Liver (tissue), 9 donors: Measurements from ENCODE around the gene HOXD13. TPM values are rescaled to one million over a fixed set of nuclear protein-coding genes. Genes with fewer than 3 reads are reported as not detected.
A peak's percentile ranks its signal among the peaks of the same experiment; 100 is the strongest.

Experiments used
- DNase-seq: peaks from one replicate; pipeline ENCODE4 v3.0.0-alpha.2; 2017; ENCODE audit warnings: low spot score
- H3K27ac ChIP-seq, 2 donors: one replicate each; pipeline ENCODE4 v1.7.0; 2013; ENCODE audit warnings: inconsistent platforms in 2 of 2, low read length in 2 of 2, control low read depth in 1 of 2, low read depth in 1 of 2, mild to moderate bottlenecking in 1 of 2
- H3K27me3 ChIP-seq, 4 donors: one replicate each; pipeline versions ENCODE4 v1.6.1 to v1.7.0; 2013; ENCODE audit warnings: low read length in 3 of 4, inconsistent platforms in 1 of 4, mild to moderate bottlenecking in 1 of 4, moderate library complexity in 1 of 4; ENCODE audit not compliant: control insufficient read depth in 4 of 4, insufficient read depth in 4 of 4
- H3K36me3 ChIP-seq, 4 donors: one replicate each; pipeline versions ENCODE4 v1.6.1 to v1.7.0; 2013; ENCODE audit warnings: low read length in 3 of 4, mild to moderate bottlenecking in 3 of 4, low read depth in 1 of 4, moderate library complexity in 1 of 4; ENCODE audit not compliant: control insufficient read depth in 4 of 4, insufficient read depth in 3 of 4
- H3K4me1 ChIP-seq, 4 donors: one replicate each; pipeline versions ENCODE4 v1.6.1 to v1.7.0; 2013; ENCODE audit warnings: low read length in 3 of 4, mild to moderate bottlenecking in 3 of 4, moderate library complexity in 1 of 4; ENCODE audit not compliant: control insufficient read depth in 4 of 4, insufficient read depth in 4 of 4
- H3K4me3 ChIP-seq, 3 donors: one replicate each; pipeline versions ENCODE4 v1.6.1 to v1.7.0; 2013; ENCODE audit warnings: low read length in 3 of 3, control low read depth in 1 of 3, low read depth in 1 of 3, mild to moderate bottlenecking in 1 of 3
- H3K9ac ChIP-seq, 2 donors: one replicate each; pipeline ENCODE4 v1.7.0; 2013; ENCODE audit warnings: low read length in 2 of 2, mild to moderate bottlenecking in 2 of 2, moderate library complexity in 2 of 2, control low read depth in 1 of 2, low read depth in 1 of 2
- H3K9me3 ChIP-seq, 4 donors: one replicate each; pipeline versions ENCODE4 v1.6.1 to v1.7.0; 2013; ENCODE audit warnings: low read length in 3 of 4; ENCODE audit not compliant: control insufficient read depth in 4 of 4
- ATF3 ChIP-seq: IDR thresholded peaks from 2 replicates; pipeline ENCODE4 v1.6.1; 2016; ENCODE audit warnings: antibody characterized with exemption
- CTCF ChIP-seq: fragments of 150-350 bp; IDR thresholded peaks from 2 replicates; pipeline ENCODE4 v1.5.1; 2017; ENCODE audit warnings: improper control_type of control experiment, low read depth, low read length; ENCODE audit not compliant: missing input control
- EGR1 ChIP-seq, 2 donors: IDR thresholded peaks; 2 replicates each; pipeline ENCODE4 v1.6.1; 2016 to 2018; ENCODE audit warnings: antibody characterized with exemption in 2 of 2, low read depth in 2 of 2
- FOXA2 ChIP-seq: IDR thresholded peaks from 2 replicates; pipeline ENCODE4 v1.6.1; 2016; ENCODE audit warnings: antibody characterized with exemption
- HNF4A ChIP-seq, 2 donors: conservative IDR thresholded peaks; 2 replicates each; pipeline ENCODE4 v1.6.1; 2016; ENCODE audit warnings: antibody characterized with exemption in 2 of 2, mild to moderate bottlenecking in 2 of 2
- HNF4G ChIP-seq: IDR thresholded peaks from 2 replicates; pipeline ENCODE4 v1.6.1; 2016; ENCODE audit warnings: antibody characterized with exemption
- JUND ChIP-seq, 2 donors: IDR thresholded peaks; 2 replicates each; pipeline ENCODE4 v1.6.1; 2016; ENCODE audit warnings: antibody characterized with exemption in 2 of 2
- NR2F2 ChIP-seq: IDR thresholded peaks from 2 replicates; pipeline ENCODE4 v1.6.1; 2016; ENCODE audit warnings: antibody characterized with exemption
- RAD21 ChIP-seq, 2 donors: IDR thresholded peaks; 2 replicates each; pipeline ENCODE4 v1.6.1; 2016; ENCODE audit warnings: antibody characterized with exemption in 2 of 2, mild to moderate bottlenecking in 2 of 2
- REST ChIP-seq: IDR thresholded peaks from 2 replicates; pipeline ENCODE4 v1.6.1; 2016; ENCODE audit warnings: antibody characterized with exemption, mild to moderate bottlenecking
- RXRA ChIP-seq, 2 donors: IDR thresholded peaks; 2 replicates each; pipeline ENCODE4 v1.6.1; 2017 to 2018; ENCODE audit warnings: antibody characterized with exemption in 2 of 2, mild to moderate bottlenecking in 1 of 2
- SP1 ChIP-seq: IDR thresholded peaks from 2 replicates; pipeline ENCODE4 v1.6.1; 2018; ENCODE audit warnings: antibody characterized with exemption, mild to moderate bottlenecking
- TAF1 ChIP-seq: conservative IDR thresholded peaks from 2 replicates; pipeline ENCODE4 v1.6.1; 2016; ENCODE audit warnings: antibody characterized with exemption, mild to moderate bottlenecking
- YY1 ChIP-seq: IDR thresholded peaks from 2 replicates; pipeline ENCODE4 v1.6.1; 2016; ENCODE audit warnings: antibody characterized with exemption, mild to moderate bottlenecking
- ZBTB33 ChIP-seq: IDR thresholded peaks from 2 replicates; pipeline ENCODE4 v1.6.1; 2016; ENCODE audit warnings: antibody characterized with exemption
- WGBS: extraction: QIAGEN DNeasy Blood & Tissue Kit; methylation state at CpG from one replicate; pipeline ENCODE4 v1.1.7; 2013; 5-methylcytosine and 5-hydroxymethylcytosine counted together
- polyA plus RNA-seq, 2 donors: library from polyadenylated mRNA; stranded (reverse) in 1 of 2; unstranded in 1 of 2; fragments of 200-250 nt in 1 of 2; fragments of >200 nt in 1 of 2; fragmentation: Nextera tagmentation in 1 of 2; extraction: Ambion mirVana in 1 of 2; gene quantifications; one replicate each; pipeline versions ENCODE4 v1.2.1 to v1.2.3, GENCODE V29; 2013 to 2015
- total RNA-seq, 2 donors: library from RNA; depleted of rRNA; stranded (reverse); fragments of >200 nt; gene quantifications; one replicate each; pipeline ENCODE4 v1.2.3, GENCODE V29; 2014
- donor health status: healthy.
- donor health status: healthy.
- donor health status: healthy.
- donor health status: healthy.
- donor health status: healthy.

The HOXD13 gene
- total and polyA plus RNA-seq, 4 donors: not detected

- Histone ChIP-seq H3K36me3 (no peaks in the 10 kb centered on the region), H3K27me3 (peaks cover 11 to 51% (median 23%) of the 10 kb centered on the region in 4 donors), H3K27ac (no peak overlapping the region), H3K9me3 (peaks cover 0 to 3% (median 0%) of the 10 kb centered on the region in 4 donors), H3K4me3 (no peak overlapping the region), H3K9ac (no peak overlapping the region), H3K4me1 (peaks cover 9 to 22% (median 14%) of the 10 kb centered on the region in 4 donors)
- no peak for DNase-seq
- TF ChIP-seq EGR1 (IDR thresholded peaks at IDR 0.05; ENCODE audit: low read depth in 2 of 2) (no peak), TAF1 (no peak), NR2F2 (no peak), ZBTB33 (no peak), CTCF (no peak)
- WGBS: 16% methylated on average over 2 of the region's 2 CpGs
These were observed 44.7 kb downstream of the HOXD13 start for GRCh38 chr2:176137252-176137580.

- Histone ChIP-seq H3K27ac (no peak overlapping the region), H3K36me3 (no peaks in the 10 kb centered on the region), H3K9me3 (no peaks in the 10 kb centered on the region), H3K27me3 (peaks cover 11 to 46% (median 22%) of the 10 kb centered on the region in 4 donors), H3K4me3 (no peak overlapping the region), H3K9ac (no peak overlapping the region), H3K4me1 (peaks cover 7 to 18% (median 13%) of the 10 kb centered on the region in 4 donors)
- DNase-seq: no peak
- WGBS: 28% methylated on average over 8 of the region's 8 CpGs
- TF ChIP-seq FOXA2 (no peak), RXRA (IDR thresholded peaks at IDR 0.05) (no peak), HNF4A (conservative IDR thresholded peaks at IDR 0.05) (peak; percentile 74 to 83), YY1 (no peak), CTCF (no peak), HNF4G (peak; percentile 45)
These were observed 45.4 kb downstream of the HOXD13 start for GRCh38 chr2:176137906-176138305.

- Histone ChIP-seq H3K9ac (no peak overlapping the region), H3K4me1 (peaks cover 7 to 18% (median 13%) of the 10 kb centered on the region in 4 donors), H3K36me3 (no peaks in the 10 kb centered on the region), H3K27me3 (peaks cover 11 to 40% (median 24%) of the 10 kb centered on the region in 4 donors), H3K4me3 (no peak overlapping the region), H3K9me3 (no peaks in the 10 kb centered on the region), H3K27ac (no peak overlapping the region)
- DNase-seq: no peak
- 17% methylated on average over 14 of the region's 14 CpGs for WGBS
- TF ChIP-seq RAD21 (IDR thresholded peaks at IDR 0.05) (no peak), RXRA (IDR thresholded peaks at IDR 0.05) (no peak), SP1 (no peak), JUND (IDR thresholded peaks at IDR 0.05) (no peak), FOXA2 (no peak), ATF3 (no peak), CTCF (no peak), YY1 (no peak), REST (no peak)
These were observed 46.0 kb downstream of the HOXD13 start for GRCh38 chr2:176138526-176138922.
